IMR-90 (cell line): ENCODE results near the gene TBX3. TPM values are rescaled to one million over a fixed set of nuclear protein-coding genes. Genes with fewer than 3 reads are reported as not detected.

Source experiments
- ATAC-seq: fragments of 200-7000 bp; cut with Tn5 transposase; 2 replicates; pipeline ENCODE4 v1.9.1; 2020; ENCODE audit warnings: low read depth, mild to moderate bottlenecking, moderate library complexity
- BruUV-seq: library from RNA; stranded (reverse); fragments of 400-500 nt; replicated peaks from 2 replicates; lab custom pipeline; 2021; lab: Mats Ljungman, UMichigan
- CTCF ChIA-PET: fragments of 300-600 bp; formaldehyde crosslinking; extraction: SDS; loops from one replicate; lab custom pipeline; 2021; ENCODE audit warnings: antibody characterized with exemption; lab: Yijun Ruan, JAX
- POLR2A ChIA-PET: fragments of 300-600 bp; sonication (Branson Sonifier 250); formaldehyde crosslinking; loops from one replicate; lab custom pipeline; 2022; ENCODE audit warnings: antibody characterized with exemption; ENCODE audit not compliant: unreplicated experiment; lab: Charles Lee
- DNase-seq: peaks from one replicate; pipeline ENCODE4 v3.0.0; 2013
- H2AFZ ChIP-seq: replicated peaks from 2 replicates; pipeline ENCODE3; 2013; ENCODE audit warnings: low read length, mild to moderate bottlenecking; ENCODE audit not compliant: poor library complexity
- H2AK5ac ChIP-seq: 2 replicates; pipeline ENCODE4 v1.6.1; 2013; ENCODE audit warnings: low read depth, low read length, inconsistent platforms
- H2AK9ac ChIP-seq: replicated peaks from 2 replicates; pipeline ENCODE3; 2013; ENCODE audit warnings: mild to moderate bottlenecking, low read depth, low read length, moderate library complexity; ENCODE audit not compliant: poor library complexity
- H2BK120ac ChIP-seq: 2 replicates; pipeline ENCODE4 v1.6.1; 2013; ENCODE audit warnings: low read depth, low read length, inconsistent platforms
- H2BK15ac ChIP-seq: 3 replicates; pipeline ENCODE4 v1.6.1; 2013; ENCODE audit warnings: low read depth, low read length, inconsistent platforms
- H2BK20ac ChIP-seq: 2 replicates; pipeline ENCODE4 v1.6.1; 2013; ENCODE audit warnings: low read depth, mild to moderate bottlenecking, inconsistent platforms, low read length, moderate library complexity
- H2BK5ac ChIP-seq: 2 replicates; pipeline ENCODE4 v1.6.1; 2013; ENCODE audit warnings: mild to moderate bottlenecking, low read depth, low read length, inconsistent platforms; ENCODE audit not compliant: poor library complexity, severe bottlenecking
- H3K14ac ChIP-seq: replicated peaks from 2 replicates; pipeline ENCODE4 v1.6.1; 2013; ENCODE audit warnings: low read depth, low read length, inconsistent platforms
- H3K18ac ChIP-seq: 2 replicates; pipeline ENCODE4 v1.6.1; 2013; ENCODE audit warnings: low read depth, low read length, control low read depth
- H3K23ac ChIP-seq: 2 replicates; pipeline ENCODE4 v1.6.1; 2013; ENCODE audit warnings: low read depth, low read length, inconsistent platforms
- H3K27ac ChIP-seq: 2 replicates; pipeline ENCODE4 v1.5.1; 2013; ENCODE audit warnings: mild to moderate bottlenecking, control low read depth, low read length; ENCODE audit not compliant: insufficient read depth
- H3K27me3 ChIP-seq: 2 replicates; pipeline ENCODE4 v1.6.1; 2013; ENCODE audit warnings: low read length; ENCODE audit not compliant: control insufficient read depth, insufficient read depth
- H3K36me3 ChIP-seq: 2 replicates; pipeline ENCODE4 v1.6.1; 2013; ENCODE audit warnings: low read length, mixed read lengths; ENCODE audit not compliant: control insufficient read depth, insufficient read depth
- H3K4ac ChIP-seq: 2 replicates; pipeline ENCODE4 v1.6.1; 2013; ENCODE audit warnings: low read depth, low read length, inconsistent platforms
- H3K4me1 ChIP-seq: 2 replicates; pipeline ENCODE4 v1.6.1; 2013; ENCODE audit warnings: low read length, mixed read lengths; ENCODE audit not compliant: control insufficient read depth, insufficient read depth
- H3K4me2 ChIP-seq: 2 replicates; pipeline ENCODE4 v1.6.1; 2013; ENCODE audit warnings: low read depth, mild to moderate bottlenecking, control low read depth, low read length, moderate library complexity
- H3K4me3 ChIP-seq: 2 replicates; pipeline ENCODE4 v1.5.1; 2013; ENCODE audit warnings: low read depth, mild to moderate bottlenecking, control low read depth, low read length, moderate library complexity; ENCODE audit not compliant: insufficient read depth
- H3K56ac ChIP-seq: 2 replicates; pipeline ENCODE4 v1.6.1; 2013; ENCODE audit warnings: low read length, inconsistent platforms; ENCODE audit not compliant: insufficient read depth; ENCODE audit errors: extremely low read depth
- H3K79me1 ChIP-seq, 2 experiments: 2 replicates each; pipeline ENCODE4 v1.6.1; 2013; ENCODE audit warnings: low read length in 2 of 2, inconsistent platforms in 1 of 2, low read depth in 1 of 2
- H3K9ac ChIP-seq: 2 replicates; pipeline ENCODE4 v1.6.1; 2013; ENCODE audit warnings: low read depth, low read length, control low read depth
- H3K9me1 ChIP-seq: 2 replicates; pipeline ENCODE4 v1.6.1; 2013; ENCODE audit warnings: low read length, inconsistent platforms; ENCODE audit not compliant: insufficient read depth
- H3K9me3 ChIP-seq: 2 replicates; pipeline ENCODE4 v1.6.1; 2013; ENCODE audit warnings: low read length; ENCODE audit not compliant: control insufficient read depth, insufficient read depth
- H4K20me1 ChIP-seq: 2 replicates; pipeline ENCODE4 v1.6.1; 2013; ENCODE audit warnings: low read length, inconsistent platforms; ENCODE audit not compliant: insufficient read depth
- H4K5ac ChIP-seq: 2 replicates; pipeline ENCODE4 v1.6.1; 2013; ENCODE audit warnings: mild to moderate bottlenecking, low read depth, low read length, control low read depth
- H4K8ac ChIP-seq, 2 experiments: 2 replicates each; pipeline ENCODE4 v1.6.1; 2013; ENCODE audit warnings: low read depth in 2 of 2, low read length in 2 of 2, control low read depth in 1 of 2, inconsistent platforms in 1 of 2
- H4K91ac ChIP-seq: 2 replicates; pipeline ENCODE4 v1.6.1; 2013; ENCODE audit warnings: low read depth, low read length, inconsistent platforms; ENCODE audit not compliant: insufficient read depth
- CEBPB ChIP-seq: IDR thresholded peaks from 2 replicates; pipeline ENCODE4 v1.6.1; 2012; ENCODE audit warnings: low read depth, low read length, improper control_type of control experiment
- CHD1 ChIP-seq: IDR thresholded peaks from 2 replicates; pipeline ENCODE4 v1.6.1; 2012; ENCODE audit warnings: low read depth, low read length, improper control_type of control experiment
- CTCF ChIP-seq: conservative IDR thresholded peaks from 2 replicates; pipeline ENCODE4 v1.5.1; 2012; ENCODE audit warnings: mild to moderate bottlenecking, low read depth, low read length, improper control_type of control experiment
- FOS ChIP-seq: fragments of 150-350 bp; IDR thresholded peaks from 2 replicates; pipeline ENCODE4 v1.6.1; 2016; ENCODE audit warnings: low read depth, low read length
- MAZ ChIP-seq: IDR thresholded peaks from 2 replicates; pipeline ENCODE4 v1.6.1; 2012; ENCODE audit warnings: low read depth, mild to moderate bottlenecking, low read length, improper control_type of control experiment, moderate library complexity, borderline replicate concordance
- NFE2L2 ChIP-seq: fragments of 150-350 bp; IDR thresholded peaks from 2 replicates; pipeline ENCODE4 v1.6.1; 2016; ENCODE audit warnings: low read depth, mild to moderate bottlenecking, low read length
- POLR2A ChIP-seq: IDR thresholded peaks from 2 replicates; pipeline ENCODE4 v1.6.1; 2012; ENCODE audit warnings: mild to moderate bottlenecking, low read depth, low read length
- RAD21 ChIP-seq: IDR thresholded peaks from 2 replicates; pipeline ENCODE4 v1.6.1; 2012; ENCODE audit warnings: low read length, improper control_type of control experiment
- RFX5 ChIP-seq: IDR thresholded peaks from 2 replicates; pipeline ENCODE4 v1.8.0; 2012; ENCODE audit warnings: low read depth, mild to moderate bottlenecking, low read length, moderate library complexity
- SMC3 ChIP-seq: fragments of 150-350 bp; IDR thresholded peaks from 2 replicates; pipeline ENCODE4 v1.6.1; 2016; ENCODE audit warnings: low read depth, mild to moderate bottlenecking, antibody characterized with exemption, low read length, moderate library complexity
- whole genome bisulfite sequencing, 2 experiments: methylation state at CpG; one replicate each; pipeline versions ENCODE4 v1.1.5 to v1.1.7; 2013; ENCODE audit warnings: missing lambda C conversion rate in 2 of 2; ENCODE audit not compliant: insufficient read length in 1 of 2; ENCODE audit errors: extremely low coverage in 2 of 2; 5-methylcytosine and 5-hydroxymethylcytosine counted together
- dilution Hi-C: fragments of 300-500 bp; cut with HindIII; formaldehyde crosslinking; loops from one replicate; pipeline ENCODE4 v1.14.3; 2018; ENCODE audit warnings: low sequenced_read_pairs; ENCODE audit not compliant: unreplicated experiment
- in situ Hi-C: fragments of 300-500 bp; cut with MboI; formaldehyde crosslinking; loops from 3 replicates; pipeline ENCODE4 v1.14.3; 2019; ENCODE audit warnings: low sequenced_read_pairs, inconsistent platforms, mixed read lengths
- intact Hi-C: fragments of 100-400 bp; cut with micrococcal nuclease; formaldehyde crosslinking; loops from 2 replicates; pipeline ENCODE4 v1.10.0; 2022
- polyA plus RNA-seq, 3 experiments: library from polyadenylated mRNA; depleted of rRNA; stranded (reverse); fragments of >200 nt; gene quantifications; 2 replicates each; pipeline ENCODE4 v1.2.3, GENCODE V29; 2012; ENCODE audit warnings: low replicate concordance in 1 of 3
- total RNA-seq: library from RNA; depleted of rRNA; stranded (reverse); fragments of >200 nt; gene quantifications from 2 replicates; pipeline ENCODE4 v1.2.3, GENCODE V29; 2012

Gene TBX3
- total and polyA plus RNA-seq, 2 of the 4 experiments (the other 2 are of a cell fraction), result 15.8 to 44.9 TPM

- Histone ChIP-seq H2AK9ac (peak overlapping the region; percentile 89), H3K14ac (peak overlapping the region; percentile 95), H3K36me3 (peaks cover 14% of the 10 kb centered on the region), H2BK15ac (no peak overlapping the region; the same call in 2 of the 3 replicates), H2BK120ac (peak overlapping the region; percentile 95), H3K56ac (peak overlapping the region; percentile 54), H3K9me3 (no peaks in the 10 kb centered on the region), H4K8ac (peak overlapping the region; percentile 67 to 71; a peak in 2 of 4 replicates), H3K9me1 (no peaks in the 10 kb centered on the region), H3K4ac (peak overlapping the region; percentile 92), H2BK5ac (peak overlapping the region; percentile 90), H2BK20ac (peak overlapping the region; percentile 91), H3K23ac (peak overlapping the region; percentile 21; the same call in 1 of the 2 replicates), H3K18ac (peak overlapping the region; percentile 88), H3K4me3 (peak overlapping the region; percentile 40), H3K27ac (peak overlapping the region; percentile 89), H3K9ac (peak overlapping the region; percentile 80), H2AFZ (peak overlapping the region; percentile 82), H4K91ac (peak overlapping the region; percentile 87; the same call in 1 of the 2 replicates), H3K4me2 (peak overlapping the region; percentile 75), H4K5ac (peak overlapping the region; percentile 81; the same call in 1 of the 2 replicates), H3K79me1 (peaks cover 0 to 5% of the 10 kb centered on the region in 2 experiments; a peak in 1 of 4 replicates), H3K27me3 (no peaks in the 10 kb centered on the region), H3K4me1 (peaks cover 4% of the 10 kb centered on the region), H4K20me1 (peaks cover 7% of the 10 kb centered on the region), H2AK5ac (no peak overlapping the region)
- in situ Hi-C loops, result loop anchor here (10.0 kb wide), 1 partner anchor 966 kb away; no protein-coding TSS in a partner anchor
- intact Hi-C loops, result loop anchor here (1.0 to 10.0 kb wide), 3 partner anchors 499 to 1085 kb away; no protein-coding TSS in a partner anchor
- WGBS, 2 experiments, result no CpG with 5 or more reads among the region's 46 CpGs
- dilution Hi-C loops, result no loop called here
- ChIA-PET POLR2A (interaction anchor here (0.5 kb wide), 1 partner anchor 245 kb away, joined by 3 read pairs; no protein-coding TSS in a partner anchor), CTCF (interaction anchor here (0.6 to 1.0 kb wide), 4 partner anchors 11 to 1295 kb away, joined by 3 to 4 read pairs (median 3); no protein-coding TSS in a partner anchor)
- DNase-seq (peak; percentile 84), ATAC-seq (peak; percentile 59)
- BruUV-seq, result no TSS peak
- peak; percentile 75 for TF ChIP-seq CTCF
- peak; percentile 70 for TF ChIP-seq SMC3
- 0 out of 2 replicates have a peak, but pooled peaks have one; percentile 56 for TF ChIP-seq CHD1
- peak; percentile 23; the same call in 1 of the 2 replicates for TF ChIP-seq POLR2A
- TF ChIP-seq CEBPB, result 0 out of 2 replicates have a peak, but pooled peaks have one; percentile 30
- TF ChIP-seq MAZ, result peak; percentile 48; the same call in 1 of the 2 replicates
- no peak for TF ChIP-seq NFE2L2
- no peak for TF ChIP-seq RFX5
- TF ChIP-seq FOS, result peak; percentile 50; the same call in 1 of the 2 replicates
- peak; percentile 84 for TF ChIP-seq RAD21
Observed at GRCh38 chr12:114668151-114668885, 15.7 kb downstream of the TBX3 start.
